ENCODE data around the gene TXNRD3. TPM values are rescaled to one million over a fixed set of nuclear protein-coding genes. Genes with fewer than 3 reads are reported as not detected.

The TXNRD3 gene
- polyA plus RNA-seq, 2 of the 4 experiments (the other 2 are of a cell fraction), result 4.6 to 5.8 TPM

DNA sequence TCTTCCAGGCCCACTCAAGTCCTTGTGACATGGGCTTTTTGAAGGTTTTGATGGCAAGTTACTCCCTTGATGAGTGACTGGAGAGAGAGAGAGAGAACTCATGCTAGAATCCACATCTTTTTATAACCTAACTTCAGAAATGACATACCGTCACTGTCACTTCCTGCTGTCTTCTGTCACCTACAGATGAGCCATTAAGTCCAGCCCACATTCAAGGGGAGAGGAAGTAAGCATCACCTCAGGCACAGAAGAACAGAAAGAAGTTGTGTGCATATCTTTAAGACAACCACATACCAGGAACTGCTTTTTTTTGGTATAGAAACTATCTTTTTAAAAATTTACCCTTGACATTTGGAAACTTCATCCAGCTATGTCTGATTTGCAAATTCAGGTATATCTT lies 16.6 kb upstream of the TXNRD3 start:
- ChIA-PET CTCF (interaction anchor here (0.8 to 1.1 kb wide), 3 partner anchors 8 to 22 kb away, joined by 3 to 7 read pairs (median 3); no protein-coding TSS in a partner anchor), POLR2A (no interaction called here)
- Histone ChIP-seq H3K27ac (no peak overlapping the region), H3K4me2 (no peak overlapping the region), H3K4me3 (no peak overlapping the region), H3K9me3 (peaks cover 16% of the 10 kb centered on the region; the same call in 2 of the 3 replicates), H3K4me1 (no peaks in the 10 kb centered on the region)
- no peak for ATAC-seq
- FAIRE-seq, result no peak
- TF ChIP-seq FOSB (CRISPR knock-in tag; IDR thresholded peaks at IDR 0.05) (no peak), EHF (CRISPR knock-in tag; IDR thresholded peaks at IDR 0.05) (no peak), TFCP2L1 (CRISPR knock-in tag; IDR thresholded peaks at IDR 0.05) (no peak), EHMT2 (IDR thresholded peaks at IDR 0.05; ENCODE audit: low read depth) (no peak), HOXB13 (CRISPR knock-in tag; IDR thresholded peaks at IDR 0.05; ENCODE audit: low read depth) (no peak), ZSCAN20 (CRISPR knock-in tag; IDR thresholded peaks at IDR 0.05) (no peak), CBX8 (IDR thresholded peaks at IDR 0.05) (no peak), BHLHE40 (IDR thresholded peaks at IDR 0.05; ENCODE audit: low read depth, low read length) (no peak), EP300 (IDR thresholded peaks at IDR 0.05) (no peak), POLR2A (IDR thresholded peaks at IDR 0.05; ENCODE audit: low read length) (no peak), FOXS1 (CRISPR knock-in tag; IDR thresholded peaks at IDR 0.05) (no peak), ESRRA (IDR thresholded peaks at IDR 0.05; ENCODE audit: borderline replicate concordance, low read length) (no peak), RNF2 (IDR thresholded peaks at IDR 0.05; ENCODE audit: borderline replicate concordance, low read depth) (no peak), RARB (CRISPR knock-in tag; IDR thresholded peaks at IDR 0.05) (no peak)
- TF ChIP-seq, protein P1, sequence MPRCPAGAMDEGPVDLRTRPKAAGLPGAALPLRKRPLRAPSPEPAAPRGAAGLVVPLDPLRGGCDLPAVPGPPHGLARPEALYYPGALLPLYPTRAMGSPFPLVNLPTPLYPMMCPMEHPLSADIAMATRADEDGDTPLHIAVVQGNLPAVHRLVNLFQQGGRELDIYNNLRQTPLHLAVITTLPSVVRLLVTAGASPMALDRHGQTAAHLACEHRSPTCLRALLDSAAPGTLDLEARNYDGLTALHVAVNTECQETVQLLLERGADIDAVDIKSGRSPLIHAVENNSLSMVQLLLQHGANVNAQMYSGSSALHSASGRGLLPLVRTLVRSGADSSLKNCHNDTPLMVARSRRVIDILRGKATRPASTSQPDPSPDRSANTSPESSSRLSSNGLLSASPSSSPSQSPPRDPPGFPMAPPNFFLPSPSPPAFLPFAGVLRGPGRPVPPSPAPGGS (IDR thresholded peaks at IDR 0.05), result no peak
- TF ChIP-seq, protein P2, sequence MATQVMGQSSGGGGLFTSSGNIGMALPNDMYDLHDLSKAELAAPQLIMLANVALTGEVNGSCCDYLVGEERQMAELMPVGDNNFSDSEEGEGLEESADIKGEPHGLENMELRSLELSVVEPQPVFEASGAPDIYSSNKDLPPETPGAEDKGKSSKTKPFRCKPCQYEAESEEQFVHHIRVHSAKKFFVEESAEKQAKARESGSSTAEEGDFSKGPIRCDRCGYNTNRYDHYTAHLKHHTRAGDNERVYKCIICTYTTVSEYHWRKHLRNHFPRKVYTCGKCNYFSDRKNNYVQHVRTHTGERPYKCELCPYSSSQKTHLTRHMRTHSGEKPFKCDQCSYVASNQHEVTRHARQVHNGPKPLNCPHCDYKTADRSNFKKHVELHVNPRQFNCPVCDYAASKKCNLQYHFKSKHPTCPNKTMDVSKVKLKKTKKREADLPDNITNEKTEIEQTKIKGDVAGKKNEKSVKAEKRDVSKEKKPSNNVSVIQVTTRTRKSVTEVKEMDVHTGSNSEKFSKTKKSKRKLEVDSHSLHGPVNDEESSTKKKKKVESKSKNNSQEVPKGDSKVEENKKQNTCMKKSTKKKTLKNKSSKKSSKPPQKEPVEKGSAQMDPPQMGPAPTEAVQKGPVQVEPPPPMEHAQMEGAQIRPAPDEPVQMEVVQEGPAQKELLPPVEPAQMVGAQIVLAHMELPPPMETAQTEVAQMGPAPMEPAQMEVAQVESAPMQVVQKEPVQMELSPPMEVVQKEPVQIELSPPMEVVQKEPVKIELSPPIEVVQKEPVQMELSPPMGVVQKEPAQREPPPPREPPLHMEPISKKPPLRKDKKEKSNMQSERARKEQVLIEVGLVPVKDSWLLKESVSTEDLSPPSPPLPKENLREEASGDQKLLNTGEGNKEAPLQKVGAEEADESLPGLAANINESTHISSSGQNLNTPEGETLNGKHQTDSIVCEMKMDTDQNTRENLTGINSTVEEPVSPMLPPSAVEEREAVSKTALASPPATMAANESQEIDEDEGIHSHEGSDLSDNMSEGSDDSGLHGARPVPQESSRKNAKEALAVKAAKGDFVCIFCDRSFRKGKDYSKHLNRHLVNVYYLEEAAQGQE (IDR thresholded peaks at IDR 0.05), result no peak
- WGBS (ENCODE audit: missing lambda C conversion rate), result 76% methylated on average over 1 of the region's 1 CpG
- no peak for DNase-seq (ENCODE audit: low read depth in 1 of 2, low spot score in 1 of 2)

DNA sequence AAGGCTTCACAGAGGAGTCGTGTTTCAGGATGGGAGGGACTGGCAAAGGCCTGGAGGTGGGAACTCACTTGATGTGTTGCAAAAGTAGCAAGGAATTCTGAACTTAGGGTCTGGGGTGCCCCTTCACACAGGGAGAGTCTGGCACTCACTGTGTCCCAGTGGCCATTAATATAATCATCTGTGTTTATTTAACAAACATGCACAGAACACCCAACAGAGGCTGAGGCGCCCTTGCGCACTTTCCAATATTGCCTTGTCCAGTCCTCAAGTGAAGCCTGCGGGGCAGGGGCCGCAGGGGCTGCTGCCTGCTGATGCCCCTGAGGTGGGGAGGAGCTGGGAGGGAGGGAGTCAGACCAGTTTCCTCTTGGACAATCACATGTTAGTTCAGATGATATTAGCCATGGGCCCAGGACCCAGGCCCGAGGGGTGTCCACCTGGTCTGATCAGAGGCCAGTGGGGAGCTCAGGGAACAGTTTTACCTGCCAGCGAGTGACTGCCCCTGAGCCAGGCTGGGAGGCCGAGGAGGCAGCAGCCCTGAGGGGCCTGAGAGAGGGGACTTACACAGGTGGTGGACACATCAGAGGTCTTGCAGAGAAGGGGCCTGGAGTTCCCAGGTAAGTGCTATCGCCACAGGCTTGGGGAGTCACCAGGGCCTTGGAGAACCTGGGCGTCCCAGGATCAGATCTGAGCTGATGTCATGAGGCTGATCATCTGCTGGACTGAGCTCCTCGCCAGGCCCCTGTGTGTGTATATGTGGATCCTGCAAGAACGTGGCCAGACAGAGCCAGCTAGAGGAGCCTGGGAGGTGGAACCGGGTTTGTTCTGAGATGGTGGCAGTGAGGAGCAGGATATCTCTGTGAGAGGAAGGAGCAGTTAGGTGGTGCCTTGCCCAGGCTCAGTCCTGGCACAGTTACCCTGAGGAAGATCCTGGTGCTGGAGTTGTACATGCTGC lies 13.8 kb upstream of the TXNRD3 start:
- 51% methylated on average over 7 of the region's 13 CpGs for WGBS (ENCODE audit: missing lambda C conversion rate)
- no peak for FAIRE-seq
- H3K4me2 ChIP-seq, result no peak overlapping the region
- ChIA-PET CTCF (interaction anchor here (0.6 to 1.9 kb wide), 4 partner anchors 9 to 563 kb away, joined by 3 to 13 read pairs (median 3); no protein-coding TSS in a partner anchor), POLR2A (no interaction called here)
- H3K4me1 ChIP-seq, result no peaks in the 10 kb centered on the region
- no peak for DNase-seq (ENCODE audit: low read depth in 1 of 2, low spot score in 1 of 2)
- H3K4me3 ChIP-seq, result no peak overlapping the region
- no peak overlapping the region for H3K27ac ChIP-seq
- H3K9me3 ChIP-seq, result peaks cover 5% of the 10 kb centered on the region; the same call in 1 of the 3 replicates
- no peak; a peak in 1 of 6 replicates for ATAC-seq
- TF ChIP-seq EHMT2 (IDR thresholded peaks at IDR 0.05; ENCODE audit: low read depth), result no peak
